Kidney (tissue), 14 donors: ENCODE data around the gene ZNF584. TPM values are rescaled to one million over a fixed set of nuclear protein-coding genes. Genes with fewer than 3 reads are reported as not detected.

Source experiments
- DNase-seq, 5 donors: peaks; one replicate each; pipeline ENCODE4 v3.0.0-alpha.2; 2013 to 2020
- FAIRE-seq: peaks from 2 replicates; lab custom pipeline; 2012; peaks lifted over from hg19 to GRCh38; lab: Jason Lieb, UNC
- H3K27ac ChIP-seq, 2 donors: one replicate each; pipeline ENCODE4 v1.7.0; 2013; ENCODE audit warnings: low read depth in 2 of 2, low read length in 2 of 2, inconsistent platforms in 1 of 2
- H3K27me3 ChIP-seq: one replicate; pipeline ENCODE4 v1.7.1; 2013; ENCODE audit warnings: low read length, inconsistent platforms; ENCODE audit not compliant: control insufficient read depth, insufficient read depth
- H3K36me3 ChIP-seq, 3 donors: one replicate each; pipeline versions ENCODE4 v1.7.0 to v1.7.1; 2013; ENCODE audit warnings: low read length in 3 of 3, control low read depth in 1 of 3, inconsistent platforms in 1 of 3; ENCODE audit not compliant: insufficient read depth in 3 of 3, control insufficient read depth in 2 of 3
- H3K4me1 ChIP-seq, 3 donors: one replicate each; pipeline versions ENCODE4 v1.7.0 to v1.7.1; 2013; ENCODE audit warnings: low read length in 3 of 3, inconsistent platforms in 1 of 3, low read depth in 1 of 3; ENCODE audit not compliant: control insufficient read depth in 2 of 3, insufficient read depth in 2 of 3
- H3K4me3 ChIP-seq, 3 donors: one replicate each; pipeline versions ENCODE4 v1.7.0 to v1.8.1; 2013; ENCODE audit warnings: low read length in 3 of 3, control low read depth in 1 of 3, inconsistent platforms in 1 of 3
- H3K9ac ChIP-seq, 3 donors: one replicate each; pipeline versions ENCODE4 v1.7.0 to v1.7.1; 2013; ENCODE audit warnings: low read length in 3 of 3, control low read depth in 1 of 3, inconsistent platforms in 1 of 3
- H3K9me3 ChIP-seq, 3 donors: one replicate each; pipeline versions ENCODE4 v1.7.0 to v1.7.1; 2013; ENCODE audit warnings: low read length in 3 of 3, control low read depth in 1 of 3, inconsistent platforms in 1 of 3; ENCODE audit not compliant: control insufficient read depth in 2 of 3, insufficient read depth in 1 of 3
- CTCF ChIP-seq: IDR thresholded peaks from 3 replicates; pipeline ENCODE4 v1.5.1; 2012; ENCODE audit warnings: mild to moderate bottlenecking, moderate library complexity, borderline replicate concordance; ENCODE audit not compliant: insufficient read depth; ENCODE audit errors: extremely low read depth
- intact Hi-C: fragments of 100-400 bp; cut with DNase I; formaldehyde crosslinking; loops from one replicate; pipeline ENCODE4 v1.11.1; 2022
- polyA plus RNA-seq: library from polyadenylated mRNA; stranded (reverse); fragments of 350-450 nt; fragmentation: Illumina TruSeq; extraction: RNeasy Lipid Tissue Mini Kit (QIAGEN cat#74804); gene quantifications from one replicate; pipeline ENCODE4 v1.2.3, GENCODE V29; 2014; ENCODE audit warnings: low read depth, low replicate concordance; ENCODE audit not compliant: insufficient read depth
- total RNA-seq: library from RNA; stranded (reverse); fragmentation: NEBNext Ultra II Directional; extraction: Animal tissue kit (Norgen Biotek cat#: 25700); gene quantifications from one replicate; pipeline ENCODE4 v1.2.1, GENCODE V29; 2021
- donor health status: control.
- donor health status: control.
- donor health status: control.
- donor health status: control.
- donor health status: control.
- donor health status: DM: yes; HTN: yes; CAD: no.
- donor health status: Normal renal cell carcinoma (clear cell type).

ZNF584 gene
- total and polyA plus RNA-seq, 2 donors from 2014 or later: 6.2 to 13.0 TPM

- H3K9ac ChIP-seq: no peak overlapping the region
- H3K4me3 ChIP-seq: no peak overlapping the region
- H3K36me3 ChIP-seq: no peaks in the 10 kb centered on the region
- intact Hi-C loops: no loop called here
- FAIRE-seq: no peak
- no peaks in the 10 kb centered on the region for H3K9me3 ChIP-seq
- no peak for TF ChIP-seq CTCF
- no peak for DNase-seq
- no peaks in the 10 kb centered on the region for H3K27me3 ChIP-seq
- no peaks in the 10 kb centered on the region for H3K4me1 ChIP-seq
- no peak overlapping the region for H3K27ac ChIP-seq
Observed at GRCh38 chr19:58367698-58368454, 40.6 kb upstream of the ZNF584 start.

GRCh38 chr19:58368561-58369360, 39.7 kb upstream of the ZNF584 start:
- intact Hi-C loops: no loop called here
- H3K9me3 ChIP-seq: no peaks in the 10 kb centered on the region
- no peak overlapping the region for H3K27ac ChIP-seq
- H3K27me3 ChIP-seq: no peaks in the 10 kb centered on the region
- H3K4me1 ChIP-seq: no peaks in the 10 kb centered on the region
- FAIRE-seq: no peak
- H3K4me3 ChIP-seq: no peak overlapping the region
- DNase-seq: no peak
- no peak for TF ChIP-seq CTCF
- no peak overlapping the region for H3K9ac ChIP-seq
- H3K36me3 ChIP-seq: no peaks in the 10 kb centered on the region

GRCh38 chr19:58372311-58373133, 35.9 kb upstream of the ZNF584 start:
- FAIRE-seq: no peak
- no peak overlapping the region for H3K27ac ChIP-seq

More at GRCh38 chr19:58372311-58373133, 35.9 kb upstream of the ZNF584 start:
- no peaks in the 10 kb centered on the region for H3K27me3 ChIP-seq
- H3K36me3 ChIP-seq: no peaks in the 10 kb centered on the region
- no peak for TF ChIP-seq CTCF
- H3K4me3 ChIP-seq: no peak overlapping the region
- DNase-seq: no peak
- intact Hi-C loops: no loop called here
- no peak overlapping the region for H3K9ac ChIP-seq
- H3K9me3 ChIP-seq: no peaks in the 10 kb centered on the region
- no peaks in the 10 kb centered on the region for H3K4me1 ChIP-seq
